ENCODE results near the gene TMEM63B.
"Not testable (repeated sequence)": the region's sequence is repeated elsewhere in the genome, so short reads cannot be mapped to it uniquely, and the experiment has no call there.

Gene TMEM63B

DNA sequence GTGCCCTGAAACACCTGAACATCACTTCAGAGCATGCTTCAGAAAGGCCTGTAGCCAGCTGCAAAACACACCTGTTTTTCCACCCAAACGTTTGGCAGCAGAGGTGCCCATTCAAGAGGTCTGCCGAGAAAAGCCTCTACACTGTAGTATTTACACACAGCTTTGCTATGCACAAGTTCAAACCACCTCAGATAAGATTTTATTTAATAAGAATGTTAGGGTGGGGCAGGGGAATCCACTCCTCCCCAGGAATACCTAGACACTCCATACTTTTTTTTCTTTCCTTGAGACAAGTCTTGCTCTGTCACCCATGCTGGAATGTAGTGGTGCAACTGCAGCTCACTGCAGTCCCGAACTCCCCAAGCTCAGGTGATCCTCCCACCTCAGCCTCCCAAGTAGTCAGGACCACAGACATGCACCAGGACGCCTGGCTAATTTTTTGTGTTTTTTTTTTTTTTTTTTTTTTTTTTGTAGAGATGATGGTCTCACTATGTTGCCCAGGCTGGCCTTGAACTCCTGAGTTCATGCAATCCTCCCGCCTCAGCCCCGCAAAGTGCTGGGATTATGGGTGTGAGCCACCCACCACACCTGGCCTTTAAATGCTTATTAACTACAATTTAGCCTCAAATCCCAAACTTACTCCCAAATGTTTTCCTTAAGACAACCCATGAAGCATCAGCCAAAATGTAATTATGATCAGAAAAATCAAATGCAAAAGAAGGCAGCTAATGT, 9.8 kb upstream of the TMEM63B start:
- DNase-seq: no peak

GRCh38 chr6:44119704-44120262, 7.6 kb upstream of the TMEM63B start:
- no peak for DNase-seq

DNA sequence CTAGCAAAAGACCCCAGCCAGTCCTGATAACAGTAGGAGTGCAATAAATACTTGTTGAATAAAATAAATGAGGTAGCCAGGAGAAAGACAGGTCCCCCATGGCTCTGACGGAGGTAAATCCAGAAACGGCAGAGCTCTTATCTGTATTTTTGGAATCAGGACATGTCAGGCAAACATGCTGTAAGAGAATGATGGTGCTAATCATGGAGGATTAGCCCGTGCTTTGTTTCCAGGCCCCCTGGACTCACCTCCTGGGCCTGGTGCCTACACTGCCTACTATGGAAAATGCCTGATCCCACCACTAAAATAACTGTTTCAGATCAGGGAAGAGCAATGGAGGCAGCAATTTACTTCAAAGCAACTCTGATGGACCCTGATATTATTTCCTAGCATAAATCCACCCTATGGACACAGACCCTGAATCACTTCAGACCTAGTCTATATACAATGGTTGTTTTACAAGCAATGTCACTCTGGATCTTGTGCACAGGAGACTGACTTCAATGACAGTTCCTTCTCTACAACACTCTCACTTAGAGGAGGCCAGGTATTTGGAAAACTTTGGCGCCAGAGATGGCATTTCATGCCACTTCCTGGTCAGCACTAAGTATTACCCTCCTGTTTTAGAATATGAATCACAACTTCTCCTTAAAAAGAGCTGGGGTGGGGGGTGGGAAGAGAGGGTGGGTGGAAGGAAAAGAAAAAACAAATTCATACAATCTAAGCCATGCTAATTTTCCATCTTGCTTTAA, 6.5 kb upstream of the TMEM63B start:
- DNase-seq: no peak

DNA sequence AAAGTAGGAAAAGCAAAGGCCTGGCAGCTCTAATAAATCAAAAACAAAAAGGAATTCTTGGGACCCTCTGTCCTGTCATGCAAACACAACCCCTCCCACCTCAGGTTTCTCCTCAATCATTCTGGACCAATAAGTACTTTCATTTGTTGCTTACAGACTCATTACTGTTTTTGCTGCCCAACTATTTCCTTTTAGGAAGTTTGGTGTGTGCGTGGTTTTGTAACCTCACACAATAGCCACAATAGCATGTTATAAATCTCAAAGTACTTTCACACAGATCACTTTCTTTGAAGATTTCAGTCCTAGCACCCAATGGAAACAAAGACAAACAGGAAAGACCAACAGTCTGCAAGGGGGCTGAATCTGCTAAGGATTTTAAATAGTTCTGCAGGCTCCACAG, 4.6 kb upstream of the TMEM63B start:
- no peak for DNase-seq

- no peak for DNase-seq
Measured at GRCh38 chr6:44123544-44123943, 3.8 kb upstream of the TMEM63B start.

GRCh38 chr6:44126320-44127149, 819 bp upstream of the TMEM63B start:
- peak; percentile 78 for DNase-seq

- peak; percentile 56 for DNase-seq
Measured at GRCh38 chr6:44128020-44128917, 915 bp downstream of the TMEM63B start.

DNA sequence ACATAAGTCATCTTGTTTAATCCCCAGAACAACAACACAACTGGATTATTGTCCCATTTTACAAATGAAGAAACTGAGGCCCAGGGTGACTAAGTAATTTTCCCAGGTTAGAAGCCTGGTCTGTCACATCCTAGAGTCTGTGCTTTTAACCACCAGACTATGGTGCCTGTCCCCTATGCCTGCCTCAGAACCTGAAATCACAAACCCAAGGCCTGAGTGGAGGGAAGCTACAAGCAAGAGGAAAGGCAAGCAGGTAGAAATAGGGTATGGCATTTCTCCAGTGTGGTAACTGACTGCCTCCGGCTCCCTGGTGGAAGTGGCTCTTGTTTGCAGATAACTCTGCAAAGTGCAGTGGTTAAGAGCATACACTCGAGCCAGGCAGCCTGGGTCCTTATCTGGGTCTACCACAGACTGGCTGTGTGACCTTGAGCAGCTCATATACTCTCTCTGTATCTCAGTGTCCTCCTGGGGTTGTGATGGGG, 2.5 kb downstream of the TMEM63B start:
- no peak for DNase-seq

DNA sequence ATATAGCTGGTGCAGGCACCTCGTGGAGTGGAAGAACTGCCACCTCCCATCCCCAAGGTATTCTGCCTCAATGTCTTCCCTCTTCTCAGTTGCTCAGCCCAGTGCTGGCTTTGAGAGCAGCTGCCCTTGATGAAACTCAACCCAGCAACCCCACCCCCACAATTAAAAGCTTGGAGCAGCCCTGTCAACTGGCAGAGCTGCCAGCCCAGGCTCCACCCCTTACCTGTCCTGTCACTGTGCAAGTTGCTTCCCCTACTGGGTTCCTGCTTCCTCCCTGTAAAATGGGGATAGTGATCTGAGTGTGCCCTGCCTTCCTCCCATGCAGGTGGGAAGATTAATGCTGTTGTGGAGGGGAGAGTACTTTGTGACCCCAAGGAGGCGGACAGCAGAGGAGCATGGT, 4.5 kb downstream of the TMEM63B start:
- no peak for DNase-seq

- no peak for DNase-seq
Measured at GRCh38 chr6:44132476-44132875, 5.1 kb downstream of the TMEM63B start.

DNA sequence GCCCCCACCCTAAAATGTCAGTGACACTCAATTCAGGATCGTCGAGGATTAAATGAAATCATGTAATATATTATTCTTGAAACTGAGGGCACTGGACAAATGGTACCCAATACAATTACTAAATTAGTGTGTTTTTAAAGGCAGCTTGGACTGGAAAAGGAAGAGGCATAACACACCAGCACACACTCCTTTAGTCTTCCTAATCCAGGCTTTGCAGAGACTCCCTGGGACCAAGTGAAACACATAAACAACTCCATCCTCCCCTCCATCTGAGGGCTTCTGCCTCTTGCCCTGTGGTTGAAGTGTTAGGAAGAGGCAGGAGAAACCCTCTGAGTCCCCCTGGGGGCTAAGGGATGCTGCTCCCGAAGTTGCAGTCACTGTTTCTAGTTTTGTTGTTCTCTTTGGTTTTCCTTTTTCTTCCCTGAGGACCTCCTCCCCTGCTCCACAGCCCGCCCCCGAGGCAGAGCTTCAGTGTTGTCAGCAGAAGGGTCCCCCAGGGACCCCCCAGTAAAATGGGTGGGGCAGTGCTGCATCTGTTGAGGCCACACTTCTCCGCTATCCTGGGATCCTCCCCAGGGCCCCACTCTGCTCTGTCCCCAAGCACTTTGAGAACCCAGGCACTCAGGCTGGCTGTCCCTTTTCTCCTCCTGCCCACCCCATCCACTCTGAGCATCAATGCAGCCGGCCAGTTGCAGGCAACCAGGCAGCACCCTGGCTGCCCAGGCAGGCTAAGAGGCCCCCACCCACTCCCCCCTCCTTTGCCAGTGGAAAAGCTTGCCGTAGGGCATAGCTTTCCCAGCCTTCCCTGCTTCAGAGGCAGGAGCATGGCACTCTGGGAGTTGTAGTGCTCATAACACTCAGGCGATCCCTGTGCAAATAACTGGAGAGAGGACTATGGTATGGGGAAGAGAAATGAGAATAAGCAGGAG, 5.9 kb downstream of the TMEM63B start:
- peak; percentile 50 for DNase-seq

GRCh38 chr6:44133981-44134711, 6.8 kb downstream of the TMEM63B start:
- DNase-seq: no peak

- DNase-seq: no peak
Measured at GRCh38 chr6:44135173-44135758, 7.9 kb downstream of the TMEM63B start.

GRCh38 chr6:44135875-44136274, 8.5 kb downstream of the TMEM63B start:
- DNase-seq: no peak

DNA sequence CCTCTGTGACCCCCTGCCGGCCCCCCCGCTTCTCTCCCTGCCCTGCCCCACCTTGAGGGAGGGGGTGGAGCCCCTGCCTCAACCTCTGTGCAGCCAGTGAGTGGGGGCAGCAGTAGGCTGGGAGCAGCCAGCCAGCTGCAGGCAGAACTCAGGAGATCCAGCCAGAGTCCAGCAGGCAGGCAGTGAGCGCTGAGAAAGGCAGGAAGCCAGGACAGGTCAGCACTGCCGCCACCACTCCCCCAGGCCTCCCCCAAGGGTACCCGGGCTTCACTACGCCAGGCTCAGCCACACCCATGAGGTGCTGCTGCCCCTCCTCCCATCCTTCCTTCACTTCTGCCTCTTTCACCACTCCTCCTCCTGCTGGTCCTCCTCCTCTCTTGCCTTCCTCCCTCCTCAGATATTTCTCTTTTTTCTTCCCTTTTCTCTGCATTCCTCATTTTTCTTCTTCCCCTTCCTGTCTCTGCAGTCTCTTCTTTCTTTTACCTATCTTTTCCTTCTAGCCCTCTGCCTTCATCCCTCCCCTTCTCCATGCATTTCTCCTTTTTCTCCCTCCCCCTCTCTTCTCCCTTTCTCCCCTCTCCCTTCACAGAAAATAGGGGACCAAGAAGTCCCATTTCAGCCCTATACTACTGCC, 11.5 kb downstream of the TMEM63B start:
- DNase-seq: no peak

DNA sequence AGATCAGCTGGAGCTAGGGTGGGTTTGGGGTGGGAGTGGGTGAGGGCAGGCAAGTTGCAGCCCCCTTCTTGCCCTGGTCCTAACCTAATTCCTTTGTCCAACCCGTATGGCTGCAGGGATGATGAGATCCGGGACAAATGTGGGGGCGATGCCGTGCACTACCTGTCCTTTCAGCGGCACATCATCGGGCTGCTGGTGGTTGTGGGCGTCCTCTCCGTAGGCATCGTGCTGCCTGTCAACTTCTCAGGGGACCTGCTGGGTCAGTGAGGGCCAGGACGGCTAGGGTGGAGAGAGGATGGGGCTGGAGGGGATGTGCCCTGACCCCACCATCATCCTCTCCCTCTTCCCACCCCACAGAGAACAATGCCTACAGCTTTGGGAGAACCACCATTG, 12.0 kb downstream of the TMEM63B start:
- DNase-seq: no peak

DNA sequence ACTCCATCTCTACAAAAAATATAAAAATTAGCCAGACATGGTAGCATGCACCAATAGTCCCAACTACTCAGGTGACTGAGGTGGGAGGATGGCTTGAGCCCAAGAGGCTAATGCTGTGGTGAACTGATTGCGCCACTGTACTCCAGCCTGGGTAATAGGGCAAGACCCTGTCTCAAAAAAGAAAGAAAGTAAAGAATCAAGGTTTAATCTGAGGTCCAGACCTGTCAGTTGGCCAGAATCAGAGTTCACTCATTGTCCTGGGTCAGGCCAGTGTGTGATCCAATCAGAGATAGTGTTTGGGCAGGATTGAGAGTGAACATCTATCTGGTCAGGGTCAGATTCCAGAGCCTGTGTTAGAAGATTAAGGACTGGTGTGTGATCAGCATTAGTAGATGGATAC, 15.5 kb downstream of the TMEM63B start:
- DNase-seq: no peak

GRCh38 chr6:44143731-44144130, 16.4 kb downstream of the TMEM63B start:
- DNase-seq: no peak

DNA sequence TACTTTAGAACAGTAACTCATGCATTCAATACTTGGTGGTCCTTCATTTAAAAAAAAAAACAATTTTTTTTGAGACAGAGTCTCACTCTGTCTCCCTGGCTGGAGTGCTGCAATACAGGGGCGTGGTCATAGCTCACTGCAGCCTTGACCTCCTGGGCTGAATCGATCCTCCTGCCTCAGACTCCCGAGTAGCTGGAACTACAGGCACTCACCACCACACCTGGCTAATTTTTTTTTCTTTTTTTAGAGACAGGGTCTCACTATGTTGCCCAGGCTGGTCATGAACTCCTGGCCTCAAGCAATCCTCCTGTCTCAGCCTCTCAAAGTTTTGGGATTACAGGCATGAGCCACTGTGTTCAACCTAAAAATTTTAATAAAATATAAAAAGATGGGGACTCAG, 17.2 kb downstream of the TMEM63B start:
- not testable (repeated sequence) for DNase-seq

Measured in femur (tissue), 1 donor.